Adipose tissue (tissue), 3 donors: Measurements from ENCODE around the gene CABP5. TPM values are rescaled to one million over a fixed set of nuclear protein-coding genes. Genes with fewer than 3 reads are reported as not detected.

Experiments used
- H3K27ac ChIP-seq: one replicate; pipeline ENCODE4 v1.5.1; 2013; ENCODE audit warnings: low read depth, low read length
- WGBS, 3 donors: extraction: QIAGEN DNeasy Blood & Tissue Kit; methylation state at CpG; one replicate each; pipeline ENCODE4 v1.1.7; 2013; 5-methylcytosine and 5-hydroxymethylcytosine counted together
- polyA plus RNA-seq, 3 donors: library from polyadenylated mRNA; stranded (reverse); fragments of 200-250 nt; gene quantifications; one replicate each; pipeline ENCODE4 v1.2.3, GENCODE V29; 2013
- donor health status: healthy with polysubstance abuse.
- donor health status: Bipolar disorder and iron deficiency.
- donor health status: healthy.

Gene CABP5
- polyA plus RNA-seq, 3 donors = not detected

DNA sequence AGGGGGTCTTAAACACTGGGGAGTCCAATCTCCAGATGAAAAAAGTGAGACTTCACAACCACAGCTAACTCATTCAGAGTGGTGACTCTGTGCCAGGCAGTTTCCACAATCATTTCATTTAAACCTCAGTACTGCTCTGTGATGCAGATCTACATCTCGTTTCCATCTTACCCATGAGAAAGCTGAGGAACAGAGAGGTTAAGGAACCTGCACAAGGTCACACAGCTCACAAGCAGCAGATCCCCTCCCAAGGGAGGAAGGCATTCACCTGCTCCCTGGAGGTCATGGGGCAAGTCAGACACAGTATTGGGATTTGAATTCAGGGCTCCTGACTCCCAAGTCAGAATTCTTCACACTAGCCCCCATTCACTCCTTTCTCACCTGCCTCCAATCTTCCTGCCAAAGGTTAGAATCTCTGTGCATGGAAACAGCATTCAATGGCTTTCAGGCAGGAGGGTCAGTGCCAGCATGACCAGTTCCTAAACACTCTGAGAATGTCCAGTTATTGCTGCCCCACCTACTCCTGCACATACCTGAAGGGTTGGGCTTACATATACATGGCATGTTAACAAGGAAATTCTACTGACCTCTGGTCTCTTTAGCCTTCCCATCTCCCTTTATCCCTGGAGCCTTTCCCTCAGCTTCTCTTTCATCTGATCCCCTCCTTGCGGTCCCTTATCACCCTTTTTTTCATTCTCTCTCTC, 1.9 kb downstream of the CABP5 start:
- H3K27ac ChIP-seq = no peak overlapping the region
- 38 to 57% (median 50%) methylated on average over 2 of the region's 2 CpGs for WGBS, 3 donors

DNA sequence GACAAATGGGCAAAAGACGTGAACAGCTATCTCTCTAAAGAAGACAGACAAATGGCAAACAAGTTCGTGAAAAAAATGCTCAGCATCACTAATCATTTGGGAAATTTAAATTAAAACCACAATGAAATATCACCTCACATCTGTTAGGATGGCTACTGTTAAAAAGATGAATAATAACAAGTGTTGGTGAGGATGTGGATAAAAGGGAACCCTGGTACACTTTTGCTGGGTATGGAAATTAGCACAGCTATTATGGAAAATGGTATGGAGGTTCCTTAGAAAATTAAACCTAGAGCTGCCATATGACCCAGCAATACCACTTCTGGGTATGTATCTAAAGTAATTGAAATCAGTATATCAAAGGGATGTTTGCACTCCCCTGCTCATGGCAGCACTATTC, 7.1 kb downstream of the CABP5 start:
- 79 to 95% (median 85%) methylated on average over 2 of the region's 2 CpGs for WGBS, 3 donors
- H3K27ac ChIP-seq = no peak overlapping the region

DNA sequence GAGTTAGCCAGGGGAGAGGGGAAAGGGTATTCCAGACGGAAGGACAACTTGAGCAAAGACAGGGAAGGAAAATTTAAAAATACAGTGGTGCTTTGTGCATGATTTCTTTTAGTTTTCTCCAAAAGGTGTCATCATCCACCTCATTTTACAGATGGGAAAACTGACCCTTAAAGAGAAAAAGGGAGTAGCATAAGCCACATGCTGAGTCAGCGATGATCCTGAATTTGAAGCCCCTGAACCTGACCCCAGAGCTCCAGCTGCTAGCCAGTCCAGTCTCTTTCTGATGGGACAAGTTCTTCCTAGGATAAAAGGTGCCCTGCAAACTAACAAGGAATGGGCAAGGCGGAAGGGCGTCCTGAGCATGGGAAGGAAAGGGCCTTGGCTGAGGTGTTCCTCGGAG, 10.3 kb downstream of the CABP5 start:
- no peak overlapping the region for H3K27ac ChIP-seq
- 61 to 80% (median 68%) methylated on average over 5 of the region's 5 CpGs for WGBS, 3 donors

DNA sequence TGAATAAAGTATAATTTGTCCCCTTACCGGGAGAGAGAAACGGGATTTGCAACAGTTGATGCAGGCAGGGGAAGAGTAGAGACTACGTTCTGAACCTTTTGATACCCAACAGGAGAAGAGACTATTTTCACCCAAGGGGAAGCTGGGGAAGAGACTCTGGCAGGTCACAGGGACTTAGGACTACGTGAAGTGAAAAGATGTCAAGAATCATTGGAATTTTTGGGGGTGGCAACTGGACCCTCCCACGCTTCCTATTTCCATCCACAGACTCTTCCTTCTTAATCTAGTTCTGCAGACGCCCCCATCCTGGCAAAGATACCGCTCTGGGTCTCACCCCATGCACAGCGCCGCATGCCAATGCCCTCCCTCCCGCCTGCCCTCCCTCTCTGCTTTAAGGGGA, 13.8 kb downstream of the CABP5 start:
- 55 to 70% (median 66%) methylated on average over 10 of the region's 10 CpGs for WGBS, 3 donors
- H3K27ac ChIP-seq = no peak overlapping the region

DNA sequence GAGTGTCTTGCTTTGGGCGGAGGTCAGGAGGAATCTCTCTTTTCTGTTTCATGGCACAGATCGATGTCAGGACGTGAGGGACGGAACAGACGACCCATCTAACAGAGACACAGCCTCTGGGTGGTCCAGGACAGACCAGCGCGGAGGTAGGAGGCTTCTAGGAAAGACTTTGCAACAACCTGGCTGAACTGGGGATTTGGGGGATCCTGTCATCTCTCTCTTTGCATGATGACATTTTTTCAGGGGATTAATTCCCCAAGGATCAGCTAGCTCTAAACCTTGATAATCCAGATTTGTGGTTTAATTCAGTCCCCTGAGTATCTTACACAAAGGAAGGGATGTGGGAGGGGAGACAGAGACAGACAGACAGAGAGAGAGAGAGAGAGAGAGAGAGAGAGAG, 14.4 kb downstream of the CABP5 start:
- H3K27ac ChIP-seq = no peak overlapping the region
- WGBS, 3 donors = 72 to 81% (median 74%) methylated on average over 7 of the region's 7 CpGs

DNA sequence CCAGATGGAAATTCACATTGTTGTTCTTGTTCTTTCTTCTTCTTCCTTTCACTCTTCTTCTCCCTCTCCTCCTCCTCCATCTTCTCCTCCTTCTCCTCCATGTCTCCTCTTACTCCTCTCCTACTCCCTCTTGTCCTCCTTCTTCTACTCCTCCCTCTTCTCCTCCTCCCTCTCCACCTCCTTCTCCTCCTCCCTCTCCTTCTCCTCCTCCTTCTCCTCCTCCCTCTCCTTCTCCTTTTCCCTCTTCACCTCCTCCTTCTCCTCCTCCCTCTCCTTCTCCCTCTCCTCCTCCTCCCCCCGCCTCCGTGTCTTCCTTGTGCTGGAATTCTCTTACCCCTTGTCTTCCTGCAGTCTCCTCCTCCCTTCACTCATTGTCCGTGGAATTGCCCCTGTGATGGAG, 18.4 kb downstream of the CABP5 start:
- H3K27ac ChIP-seq = no peak overlapping the region
- WGBS, 3 donors = 61 to 80% (median 77%) methylated on average over 3 of the region's 3 CpGs

DNA sequence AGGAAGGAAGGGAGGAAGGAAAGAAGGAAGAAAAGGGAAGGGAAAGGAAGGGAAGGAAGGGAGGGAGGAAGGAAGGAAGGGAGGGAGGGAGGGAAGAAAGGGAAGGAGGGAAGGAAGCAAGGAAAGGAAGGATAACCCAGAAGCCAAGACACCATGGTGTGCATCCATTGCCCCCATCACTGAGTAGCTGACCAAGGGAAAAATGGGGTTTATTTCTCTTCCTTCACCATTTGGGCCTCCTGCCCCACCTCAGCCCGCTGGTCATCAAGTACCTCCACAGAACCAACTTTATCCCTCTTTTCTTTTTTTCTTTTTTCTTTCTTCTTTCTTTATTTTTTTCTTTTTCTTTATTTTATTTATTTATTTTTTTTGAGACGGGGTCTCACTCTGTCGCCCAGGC, 20.4 kb downstream of the CABP5 start:
- no peak overlapping the region for H3K27ac ChIP-seq
- 85 to 94% (median 89%) methylated on average over 3 of the region's 3 CpGs for WGBS, 3 donors

DNA sequence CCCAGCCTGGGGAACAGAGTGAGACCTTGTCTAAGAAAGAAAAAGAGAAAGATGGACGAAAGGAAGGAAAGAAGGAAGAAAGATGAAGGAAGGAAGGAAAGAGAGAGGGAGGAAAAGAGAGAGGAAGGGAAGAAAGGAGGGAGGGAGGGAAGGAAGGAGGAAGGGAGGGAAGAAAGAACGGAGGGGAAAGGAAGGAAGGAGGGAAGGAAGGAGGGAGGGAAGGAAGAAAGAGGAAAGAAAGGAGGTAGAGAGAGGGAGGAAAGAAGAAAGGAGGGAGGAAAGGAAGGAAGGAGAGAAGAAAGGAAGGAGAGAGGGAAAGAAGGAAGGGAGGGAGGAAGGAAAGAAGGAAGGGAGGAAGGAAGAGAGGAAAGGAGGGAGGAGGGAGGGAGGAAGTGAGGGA, 20.9 kb downstream of the CABP5 start:
- no peak overlapping the region for H3K27ac ChIP-seq
- WGBS, 3 donors = 49 to 68% (median 63%) methylated on average over 2 of the region's 2 CpGs

DNA sequence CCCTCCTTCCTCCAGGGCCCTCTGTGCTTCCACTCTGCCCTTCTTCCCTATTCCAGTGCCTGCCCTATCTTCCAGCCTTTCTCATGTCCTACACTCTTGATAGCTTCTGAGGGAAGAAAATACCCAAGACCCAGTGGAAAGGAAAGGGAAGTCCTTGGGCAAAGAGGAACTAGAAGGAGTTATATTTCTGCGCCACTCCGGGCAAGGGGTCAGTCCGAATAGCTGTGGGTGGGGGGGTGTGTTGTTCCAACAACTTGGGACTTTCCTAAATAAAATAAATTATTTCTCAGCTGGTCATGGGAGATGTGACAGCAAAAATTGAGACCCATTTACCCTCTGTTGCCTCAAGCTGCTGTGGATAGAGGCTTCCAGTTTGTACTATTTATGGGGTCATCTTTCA, 23.2 kb downstream of the CABP5 start:
- WGBS, 3 donors = 56 to 65% (median 64%) methylated on average over 3 of the region's 3 CpGs
- H3K27ac ChIP-seq = no peak overlapping the region

DNA sequence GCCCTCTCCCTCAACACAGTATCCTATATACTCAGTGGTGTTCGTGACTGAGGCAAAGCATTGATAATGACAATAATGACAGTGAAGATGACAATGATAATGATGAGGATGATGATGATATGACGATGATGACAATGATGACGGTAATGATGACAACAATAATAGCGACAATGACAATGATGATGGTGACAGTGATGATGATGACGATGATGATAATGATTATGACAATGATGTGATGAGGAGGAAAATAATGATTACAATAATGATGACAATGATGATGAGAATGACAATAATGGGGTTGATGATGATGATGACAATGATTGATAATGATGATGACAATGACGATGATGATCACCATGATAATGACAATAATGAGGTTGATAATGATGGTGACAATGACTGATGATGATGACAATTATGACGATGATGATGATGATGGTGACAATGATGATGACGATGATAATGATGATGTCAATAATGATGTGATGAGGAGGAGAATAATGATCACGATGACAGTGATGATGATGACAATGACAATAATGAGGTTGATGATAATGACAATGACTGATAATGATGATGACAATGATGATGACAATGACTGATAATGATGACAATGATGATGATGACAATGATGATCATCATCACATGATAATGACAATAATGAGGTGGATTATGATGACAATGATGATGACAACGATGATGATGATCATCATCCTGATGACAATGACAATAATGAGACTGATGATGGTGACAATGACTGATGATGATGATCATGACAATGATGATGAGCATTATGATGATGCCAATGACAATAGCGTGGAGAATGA, 32.7 kb downstream of the CABP5 start:
- WGBS, 3 donors = 86 to 92% (median 88%) methylated on average over 11 of the region's 11 CpGs
- H3K27ac ChIP-seq = no peak overlapping the region

DNA sequence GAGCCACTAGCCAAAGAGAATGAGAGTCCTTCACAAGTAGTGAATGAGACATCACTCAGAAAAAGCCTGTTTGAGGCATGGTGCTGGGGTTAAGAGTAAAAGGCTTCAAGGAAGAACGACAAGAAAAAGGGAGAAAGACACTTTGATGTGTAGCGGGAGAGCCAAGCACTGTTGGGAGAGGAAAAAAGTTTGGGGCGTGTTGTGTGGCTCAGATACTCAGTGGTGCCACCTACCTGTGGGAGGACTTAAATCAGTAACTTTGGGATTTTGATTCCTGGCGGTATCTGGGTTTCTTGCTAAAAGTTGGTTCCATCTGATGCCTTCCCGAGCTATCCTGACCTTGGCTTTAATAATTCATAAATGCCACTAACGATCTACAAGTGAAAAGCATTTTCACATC, 37.1 kb downstream of the CABP5 start:
- WGBS, 3 donors = 74 to 83% (median 76%) methylated on average over 6 of the region's 6 CpGs
- no peak overlapping the region for H3K27ac ChIP-seq

DNA sequence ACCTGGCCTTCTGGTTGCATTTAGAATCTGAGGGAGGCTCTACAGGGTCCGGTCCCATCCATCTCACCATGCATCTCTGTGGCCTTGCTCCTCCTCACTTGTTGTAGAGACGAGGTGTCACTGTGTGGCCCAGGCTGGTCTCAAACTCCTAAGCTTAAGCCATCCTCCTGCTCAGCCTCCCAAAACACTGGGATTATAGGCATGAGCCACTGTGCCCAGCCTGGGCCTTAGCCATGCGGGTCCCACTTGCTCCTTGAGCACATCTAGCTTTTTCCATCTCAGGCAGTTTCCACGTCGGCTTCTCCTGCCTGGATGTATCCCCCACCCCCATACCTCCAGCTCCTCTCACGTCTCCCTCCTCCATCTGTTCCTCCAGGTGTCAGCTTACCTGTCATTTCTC, 39.6 kb downstream of the CABP5 start:
- WGBS, 3 donors = 63 to 84% (median 72%) methylated on average over 6 of the region's 6 CpGs
- H3K27ac ChIP-seq = no peak overlapping the region

DNA sequence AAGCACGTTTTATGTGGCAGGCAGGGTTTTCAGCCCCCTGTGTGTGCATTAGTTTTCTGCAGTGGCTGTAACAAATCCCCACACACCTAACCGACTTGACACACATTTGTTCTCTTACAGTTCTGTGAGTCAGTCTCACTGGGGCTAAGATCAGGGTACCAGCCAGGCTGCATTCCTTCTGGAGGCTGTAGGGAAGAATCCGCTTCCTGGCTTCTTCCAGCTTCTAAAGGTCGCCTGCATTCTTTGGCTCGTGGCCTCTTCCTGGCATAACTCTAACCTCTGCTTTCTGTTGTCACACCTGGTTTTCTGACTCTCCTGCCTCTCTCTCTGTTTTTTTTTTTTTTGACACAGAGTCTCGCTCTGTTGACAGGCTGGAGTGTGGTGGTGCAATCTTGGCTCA, 43.0 kb downstream of the CABP5 start:
- H3K27ac ChIP-seq = no peak overlapping the region
- 69 to 84% (median 80%) methylated on average over 6 of the region's 6 CpGs for WGBS, 3 donors

DNA sequence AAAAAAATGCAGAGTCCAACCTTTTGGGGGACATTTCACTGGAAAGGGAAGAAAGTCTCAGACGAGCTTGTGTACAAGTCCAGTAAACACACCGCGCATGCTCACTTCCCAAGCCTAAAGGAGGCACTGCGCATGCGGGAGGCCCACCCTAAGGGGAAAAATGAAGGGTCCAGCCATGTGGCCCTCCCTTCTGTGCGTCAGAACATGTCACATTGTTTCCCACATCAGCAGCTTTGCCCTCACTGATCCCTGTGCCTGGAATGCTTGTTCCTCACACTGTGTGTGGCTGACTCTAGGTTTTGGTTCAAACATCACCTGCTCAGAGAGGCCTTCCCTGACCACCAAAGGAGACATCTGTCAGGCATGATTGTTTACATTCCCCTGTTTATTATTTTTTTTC, 45.1 kb downstream of the CABP5 start:
- WGBS, 3 donors = 81 to 89% (median 83%) methylated on average over 6 of the region's 6 CpGs

DNA sequence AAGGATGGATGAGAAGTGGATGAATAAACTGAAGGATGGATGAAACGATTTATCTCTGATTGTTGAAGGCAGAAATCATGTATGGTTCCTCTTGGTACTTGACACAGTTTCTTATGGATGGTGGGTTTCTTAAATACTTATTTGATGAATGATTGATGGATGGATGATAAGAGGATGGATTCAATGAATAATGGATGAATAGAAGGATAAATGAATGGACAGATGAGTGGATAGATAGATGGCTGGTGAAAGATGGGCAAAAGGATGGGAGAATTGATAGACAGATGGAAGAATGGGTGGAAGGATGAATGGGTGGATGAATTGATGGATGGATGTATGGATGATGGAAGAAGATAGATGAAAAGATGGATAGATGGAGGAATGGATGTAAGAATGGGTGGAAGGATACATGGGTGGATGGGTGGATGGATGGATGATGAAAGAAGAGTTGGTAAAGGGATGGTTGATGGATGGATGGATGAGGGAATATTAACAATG, 47.6 kb downstream of the CABP5 start:
- 44 to 79% (median 70%) methylated on average over 1 of the region's 1 CpG for WGBS, 3 donors
- H3K27ac ChIP-seq = no peak overlapping the region

More for the DNA sequence above, 45.1 kb downstream of the CABP5 start:
- no peak overlapping the region for H3K27ac ChIP-seq

DNA sequence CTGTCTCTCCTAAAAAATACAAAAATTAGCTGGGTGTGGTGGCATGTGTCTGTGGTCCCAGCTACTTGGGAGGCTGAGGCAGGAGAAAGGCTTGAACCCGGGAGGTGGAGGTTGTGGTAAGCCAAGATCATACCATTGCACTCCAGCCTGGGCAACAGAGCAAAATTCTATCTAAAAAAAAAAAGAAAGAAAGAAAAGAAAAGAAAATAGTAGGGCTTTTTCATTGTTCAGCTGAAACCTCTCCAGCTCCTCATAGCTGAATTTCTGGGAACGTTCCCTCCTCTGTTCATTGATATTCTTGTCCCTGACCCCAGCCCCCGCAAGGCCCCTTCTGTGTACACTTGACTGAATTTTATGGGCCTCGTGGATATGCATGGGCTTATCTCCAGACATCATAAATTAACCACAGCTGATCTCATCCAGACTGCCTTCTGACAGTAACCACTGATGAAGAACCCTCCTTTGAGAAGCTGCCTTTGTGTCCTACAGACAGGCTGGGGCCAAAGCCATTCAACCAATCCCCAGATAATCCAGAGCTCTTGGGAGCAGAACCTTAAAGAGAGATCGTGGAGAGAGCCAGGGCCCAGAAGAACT, 49.6 kb downstream of the CABP5 start, which contains the start of gene ELSPBP1:
Gene ELSPBP1 (plus strand): TSS at position 424 of the 594 bp plus-strand sequence. CDS start 14,036 bp downstream, outside the sequence.
- WGBS, 3 donors = 34 to 52% (median 40%) methylated on average over 5 of the region's 5 CpGs
- no peak within 1 kb of the TSS for H3K27ac ChIP-seq

DNA sequence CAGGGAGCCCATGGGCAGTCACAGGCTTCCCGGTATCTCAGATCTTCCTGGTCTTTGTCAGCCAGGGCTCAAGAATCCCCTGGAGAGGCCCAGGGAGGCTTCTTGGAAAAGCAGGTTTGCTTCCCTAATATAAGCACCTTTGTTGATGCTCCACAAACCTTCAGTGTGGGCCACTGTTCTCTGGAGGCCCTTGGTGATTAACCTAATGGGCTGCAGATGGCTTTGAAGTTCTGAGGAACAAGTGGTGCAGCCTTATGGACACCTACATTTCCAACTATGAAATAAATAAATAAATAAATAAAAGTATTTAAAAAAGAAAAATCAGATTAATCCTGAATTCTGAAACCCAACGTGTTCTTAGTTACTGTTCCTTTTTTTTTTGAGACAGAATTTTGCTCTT, 51.8 kb downstream of the CABP5 start, which contains the start of gene BSPH1:
Gene BSPH1 (minus strand): TSS at position 101 of the 400 bp plus-strand sequence. CDS start 89 bp downstream, at position 12.
- no peak within 1 kb of the TSS for H3K27ac ChIP-seq
- WGBS, 3 donors = 59 to 65% (median 61%) methylated on average over 2 of the region's 2 CpGs

DNA sequence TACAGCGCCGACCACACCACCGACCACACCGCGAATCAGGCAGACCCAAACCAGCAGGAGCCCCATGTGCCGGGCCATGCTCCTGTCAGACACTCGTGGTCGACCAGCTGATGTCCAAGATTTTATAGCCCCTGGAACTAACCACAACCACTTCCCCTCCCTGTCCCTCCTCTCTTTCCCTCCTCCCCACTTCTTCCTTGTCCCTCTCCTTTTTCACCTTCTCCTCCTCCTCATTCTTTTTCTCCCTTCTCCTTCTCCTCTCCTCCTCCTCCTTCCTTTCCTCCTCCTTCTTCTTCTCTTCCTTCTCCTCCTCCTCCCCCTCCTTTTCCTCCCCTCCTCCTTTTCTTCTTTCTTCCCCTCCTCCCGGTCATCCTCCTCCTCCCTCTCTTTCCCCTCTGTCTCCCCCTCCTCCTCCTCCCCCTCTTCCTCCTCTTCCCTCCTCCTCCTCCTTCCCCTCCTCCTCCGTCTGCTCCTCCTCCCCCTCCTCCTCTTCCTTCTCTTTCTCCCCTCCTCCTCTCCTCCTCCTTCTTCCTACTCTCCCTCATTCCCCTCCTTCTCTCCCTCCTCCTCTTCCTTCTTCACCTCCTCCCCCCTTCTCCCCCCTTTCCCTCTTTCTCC, 52.6 kb downstream of the CABP5 start:
- WGBS, 3 donors = 44 to 49% (median 46%) methylated on average over 10 of the region's 10 CpGs
- no peak overlapping the region for H3K27ac ChIP-seq
